ENCODE results near the gene NBEA.

The NBEA gene

DNA sequence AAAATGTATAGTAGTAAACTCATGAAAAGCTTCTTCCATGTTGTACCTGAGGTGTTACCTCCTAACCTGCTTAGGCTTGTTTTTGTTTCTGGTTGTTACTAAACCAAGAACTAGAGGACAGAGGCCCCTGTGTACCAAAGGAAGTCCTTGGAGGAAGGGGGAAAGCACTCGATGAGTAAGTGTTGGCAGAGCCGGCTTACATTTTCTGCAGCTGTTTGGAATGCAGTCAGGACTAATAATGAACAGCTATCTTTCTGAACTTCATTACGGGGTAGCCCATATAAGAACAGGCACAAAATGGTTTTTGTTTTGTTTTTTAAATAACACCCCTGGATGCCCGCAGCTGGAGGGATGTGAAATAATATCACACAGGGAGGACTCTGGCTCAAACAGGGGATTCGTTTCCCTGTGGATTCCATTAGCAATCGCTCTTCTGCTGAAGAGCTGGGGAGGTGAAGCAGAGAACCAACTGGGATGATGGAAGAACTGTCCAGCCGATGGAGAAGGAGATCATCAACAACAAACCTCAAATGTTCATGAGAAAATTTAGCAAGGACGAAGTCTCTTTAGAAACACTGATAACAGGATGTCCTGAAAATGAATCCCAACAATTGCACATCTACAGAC, 748.6 kb downstream of the NBEA start:
- DNase-seq: no peak

DNA sequence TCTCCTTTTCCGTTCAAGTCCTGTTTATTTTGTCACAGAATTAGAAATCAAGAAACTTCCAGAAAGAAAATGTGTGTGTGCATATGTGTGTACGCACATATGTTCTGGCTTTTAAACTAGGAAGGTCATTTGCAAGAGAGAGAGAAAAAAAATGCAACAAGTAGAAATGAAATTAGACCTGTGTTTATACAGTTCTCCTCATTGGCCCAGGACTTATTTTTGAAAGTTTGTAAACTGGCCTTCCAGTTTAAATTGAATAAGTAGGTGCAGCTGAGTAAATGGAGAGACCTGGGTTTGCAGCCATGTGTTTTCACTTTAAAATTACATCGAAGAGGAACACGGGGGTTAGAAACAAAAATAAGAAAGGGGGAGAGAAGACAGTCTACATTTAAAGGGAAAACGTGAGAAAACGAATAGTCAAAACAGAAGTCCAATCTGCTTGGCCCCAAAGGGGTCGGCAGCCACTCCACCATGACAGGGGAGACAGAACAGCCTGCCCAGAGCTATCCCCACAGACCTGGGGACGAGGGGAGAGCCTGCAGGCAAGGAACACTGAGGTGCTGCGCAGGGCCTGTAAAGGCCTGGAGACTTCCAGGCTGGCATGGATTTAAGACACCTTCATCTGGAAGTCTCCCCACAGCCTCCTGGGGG, 751.2 kb downstream of the NBEA start:
- no peak for DNase-seq

DNA sequence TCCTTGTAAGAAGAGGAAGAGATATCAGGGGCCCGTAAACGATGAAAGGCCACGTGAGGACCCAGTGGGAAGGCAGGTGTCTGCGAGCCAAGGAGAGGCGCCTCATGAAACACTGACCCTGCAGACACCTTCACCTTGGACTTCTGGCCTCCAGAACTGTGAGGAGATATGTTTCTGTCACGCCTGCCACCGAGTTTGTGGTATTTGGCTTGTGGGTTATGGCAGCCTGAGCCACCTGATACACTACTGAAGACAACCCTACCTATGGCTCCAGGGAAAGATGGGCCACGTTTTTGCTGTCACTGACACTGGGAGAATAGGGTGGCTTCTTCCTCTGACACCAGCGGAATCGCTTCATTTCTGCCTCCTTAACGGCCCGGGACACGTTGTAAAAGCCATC, 752.0 kb downstream of the NBEA start:
- DNase-seq: no peak

DNA sequence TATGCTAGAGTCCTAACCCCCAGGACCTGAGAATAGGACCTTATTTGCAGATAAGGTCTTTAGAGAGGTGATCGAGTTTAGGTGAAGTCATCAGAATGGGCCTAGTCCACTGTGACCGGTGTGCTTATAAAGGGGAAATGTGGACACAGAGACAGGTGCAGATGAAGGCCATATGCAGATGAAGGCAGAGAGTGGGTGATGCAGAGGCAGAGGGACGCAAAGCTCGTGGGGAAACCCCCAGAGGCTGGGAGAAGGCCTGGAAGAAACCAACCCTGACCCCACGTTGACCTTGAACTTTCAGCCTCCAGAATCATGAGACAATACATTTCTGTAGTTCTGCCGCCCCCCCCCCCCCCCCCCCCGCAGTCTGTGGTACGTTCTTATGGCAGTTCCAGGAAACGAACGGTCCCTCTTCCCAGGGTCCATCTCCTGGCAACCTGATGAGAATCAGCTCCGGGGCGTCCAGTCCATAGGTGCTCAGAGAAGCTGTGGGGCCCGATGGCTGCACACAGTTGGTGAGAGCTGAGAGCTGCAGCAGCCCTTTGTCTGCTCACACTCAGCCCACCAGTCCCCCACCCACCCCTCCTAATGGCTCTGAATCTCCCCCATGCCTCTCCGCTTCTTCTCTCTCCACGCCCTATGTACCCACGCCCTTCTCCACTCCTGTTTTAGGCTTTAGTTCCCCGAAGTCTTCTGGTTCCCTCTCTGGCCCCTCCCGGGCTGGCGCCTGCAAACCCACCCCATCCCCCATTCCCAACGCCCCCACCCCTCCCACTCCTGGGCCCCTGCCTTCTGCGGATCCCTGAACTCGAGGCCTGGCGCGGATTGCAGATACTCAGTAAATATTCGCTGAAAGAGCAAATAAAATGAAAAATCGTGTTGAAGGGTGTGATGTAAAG, 752.7 kb downstream of the NBEA start:
- no peak for DNase-seq

DNA sequence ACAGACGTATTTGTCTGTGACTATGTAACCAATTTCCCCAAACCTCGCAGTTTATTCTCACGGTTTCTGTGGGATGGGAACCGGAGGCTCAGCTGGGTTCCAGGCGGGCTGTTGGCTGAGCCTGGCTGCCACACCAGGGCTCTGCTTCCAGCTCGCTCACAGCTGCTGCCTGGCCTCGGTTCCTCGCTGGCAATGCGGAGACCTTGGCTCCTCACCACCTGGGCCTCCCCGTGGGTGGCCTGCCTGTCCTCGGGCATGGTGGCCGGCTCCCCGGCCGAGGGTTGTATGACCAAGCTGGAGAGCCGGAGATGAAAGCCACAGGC, 753.3 kb downstream of the NBEA start:
- DNase-seq: no peak

DNA sequence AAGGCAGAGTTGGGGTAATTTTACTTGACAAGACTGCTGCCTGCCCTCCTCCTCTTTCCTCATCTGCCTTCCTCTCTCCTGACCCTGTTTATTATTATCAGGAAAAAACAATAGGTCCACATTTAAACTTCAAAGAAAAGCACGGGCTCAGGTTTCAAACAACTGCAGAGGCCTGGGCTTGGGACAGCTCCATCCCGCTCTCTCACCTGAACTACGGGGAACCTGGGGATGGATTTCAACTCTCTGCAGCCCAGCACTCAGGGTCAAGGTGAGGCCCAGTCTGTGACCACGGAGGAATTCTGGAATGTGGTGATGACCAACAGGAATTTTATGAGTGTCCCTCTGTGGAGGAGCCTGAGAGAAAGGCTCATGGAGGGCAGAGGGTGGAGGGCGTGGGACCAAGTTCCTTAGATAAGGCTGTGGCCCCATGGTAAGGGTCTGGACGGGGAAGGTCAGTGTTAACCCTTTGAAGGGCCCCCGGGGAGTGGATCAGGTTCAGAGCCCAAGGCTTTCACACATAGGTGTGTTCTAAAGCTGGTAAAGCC, 755.2 kb downstream of the NBEA start:
- no peak for DNase-seq

DNA sequence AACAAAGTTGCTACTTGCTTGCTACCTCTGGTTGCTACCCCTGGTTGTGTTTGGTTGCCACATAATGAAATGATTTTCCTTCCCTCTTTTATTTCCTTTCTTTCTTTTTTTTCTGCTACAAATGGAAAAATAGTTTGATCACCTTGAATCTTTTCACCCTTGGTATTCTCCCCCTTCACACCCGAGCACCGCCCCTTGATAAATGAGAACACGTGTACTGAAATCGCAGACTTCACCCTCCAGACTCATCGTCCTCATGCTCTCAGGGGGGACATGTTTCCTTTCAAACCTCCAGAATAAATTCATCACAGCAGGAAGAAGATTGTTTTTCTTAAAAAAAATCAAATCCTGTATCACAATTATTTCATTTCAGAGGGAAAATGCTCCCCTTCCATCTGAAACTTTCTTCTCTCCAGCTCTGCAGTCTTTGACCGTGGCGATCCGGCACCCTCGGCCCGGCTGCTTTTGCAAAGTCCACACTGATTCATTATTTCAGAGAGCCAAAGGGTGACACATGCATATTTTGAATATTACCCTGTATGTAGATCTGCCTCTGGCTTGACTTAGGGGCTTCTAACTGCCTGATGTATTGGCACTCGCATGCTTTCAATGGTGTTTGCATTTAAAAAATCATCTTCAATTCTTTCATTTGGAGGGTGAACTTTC, 757.0 kb downstream of the NBEA start:
- DNase-seq: no peak

DNA sequence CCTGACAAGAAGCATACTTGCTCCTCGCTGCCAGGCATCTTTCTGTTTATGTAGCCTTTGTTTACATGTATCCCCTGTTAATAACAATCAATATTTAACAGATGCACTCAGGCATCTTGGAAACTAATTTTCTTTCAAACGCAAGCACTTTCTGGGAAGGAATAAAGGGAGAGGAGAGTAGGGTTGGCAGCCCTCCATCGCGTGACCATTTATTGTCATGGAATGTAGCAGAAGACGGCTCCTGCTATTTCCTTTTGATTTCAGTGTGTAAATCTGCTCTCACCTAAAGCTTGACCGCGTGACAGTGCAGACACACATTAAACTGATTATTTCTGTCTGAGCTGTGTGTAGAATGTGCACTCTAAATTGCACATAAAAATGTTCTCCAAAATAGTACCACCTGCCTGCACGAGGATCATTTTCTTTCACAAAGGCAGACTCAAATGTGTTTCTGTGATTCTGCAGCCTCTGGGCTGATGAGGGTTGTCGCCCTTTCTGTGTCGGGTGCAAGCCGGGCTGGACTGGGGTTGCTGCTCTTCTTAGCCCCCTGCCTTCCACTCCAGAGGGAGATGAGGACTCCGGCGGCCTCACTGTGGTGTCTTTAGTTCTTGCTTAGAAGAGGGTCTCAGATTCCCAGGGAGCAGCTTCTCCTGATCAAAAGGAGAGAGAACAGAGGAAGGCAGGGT, 757.9 kb downstream of the NBEA start:
- DNase-seq: no peak

DNA sequence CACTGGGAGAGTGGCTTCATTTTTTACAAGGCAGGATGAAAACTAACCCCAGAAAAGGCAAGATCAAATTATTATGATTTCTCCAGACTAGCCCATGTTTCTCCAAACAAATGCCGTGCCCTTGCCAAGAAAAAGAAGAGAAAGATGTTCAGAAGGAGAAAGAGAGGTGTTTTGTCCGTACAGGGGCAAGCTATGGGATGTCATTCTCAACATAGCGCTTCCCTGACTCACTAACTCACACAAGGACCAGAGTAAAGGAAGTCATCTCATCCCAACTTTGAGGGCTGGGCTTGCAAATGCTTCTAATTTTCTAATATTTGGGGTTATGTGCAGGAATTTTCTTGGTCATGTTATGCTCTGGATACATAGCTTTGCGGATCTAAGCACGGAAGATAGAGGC, 758.6 kb downstream of the NBEA start:
- no peak for DNase-seq

DNA sequence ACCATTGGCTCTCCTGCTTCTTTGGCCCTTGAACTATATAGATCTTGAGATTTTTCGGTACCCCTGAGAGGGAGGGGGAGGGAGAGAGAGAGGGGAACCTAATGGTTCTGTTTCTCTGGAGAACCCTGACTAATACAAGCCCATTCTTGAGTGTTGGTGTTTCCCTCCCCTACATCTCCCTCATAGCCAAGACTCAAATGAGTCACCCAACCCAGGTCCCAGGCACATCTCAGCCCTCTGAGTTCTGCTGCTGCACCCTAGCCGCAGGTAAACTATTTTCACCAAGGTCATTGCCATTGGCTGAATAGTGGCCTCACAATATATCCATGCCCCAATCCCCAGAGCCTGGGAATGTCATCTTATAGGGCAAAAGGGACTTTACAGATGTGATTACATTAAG, 760.2 kb downstream of the NBEA start:
- no peak for DNase-seq

DNA sequence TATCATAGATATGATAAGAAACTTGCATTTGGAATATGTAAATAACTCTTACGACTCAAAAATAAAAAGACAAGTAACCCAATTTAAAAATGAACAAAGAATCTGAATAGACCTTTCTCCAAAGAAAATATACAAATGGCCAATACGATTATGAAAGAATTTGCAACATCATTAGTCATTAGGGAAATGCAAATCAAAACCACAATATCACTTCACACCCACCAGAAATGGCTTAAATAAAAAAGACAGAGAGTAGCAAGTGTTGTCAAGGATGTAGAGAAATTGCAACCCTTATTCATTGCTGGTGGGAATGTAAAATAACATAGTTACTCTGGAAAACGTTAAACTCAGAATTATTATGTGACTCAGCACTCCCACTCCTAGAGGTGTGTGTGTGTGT, 761.0 kb downstream of the NBEA start:
- no peak for DNase-seq

DNA sequence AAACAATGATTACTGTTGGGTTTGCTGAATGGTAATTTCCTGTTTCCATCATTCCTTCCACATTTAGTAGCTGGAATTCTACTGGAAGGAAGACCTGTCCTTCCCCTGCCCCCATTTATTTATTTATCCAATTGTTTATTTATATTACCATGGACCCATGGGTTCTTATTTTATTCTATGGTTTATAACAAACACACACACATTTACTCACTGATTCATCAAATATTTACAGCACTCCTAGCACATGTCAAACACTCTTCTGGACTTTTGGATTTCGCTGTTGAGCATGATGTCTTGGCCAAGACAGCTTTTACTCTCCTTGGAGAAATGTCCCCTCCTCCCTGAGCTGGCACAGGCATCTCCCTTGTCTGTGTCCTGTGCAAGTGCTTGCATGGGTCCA, 762.3 kb downstream of the NBEA start:
- no peak for DNase-seq

DNA sequence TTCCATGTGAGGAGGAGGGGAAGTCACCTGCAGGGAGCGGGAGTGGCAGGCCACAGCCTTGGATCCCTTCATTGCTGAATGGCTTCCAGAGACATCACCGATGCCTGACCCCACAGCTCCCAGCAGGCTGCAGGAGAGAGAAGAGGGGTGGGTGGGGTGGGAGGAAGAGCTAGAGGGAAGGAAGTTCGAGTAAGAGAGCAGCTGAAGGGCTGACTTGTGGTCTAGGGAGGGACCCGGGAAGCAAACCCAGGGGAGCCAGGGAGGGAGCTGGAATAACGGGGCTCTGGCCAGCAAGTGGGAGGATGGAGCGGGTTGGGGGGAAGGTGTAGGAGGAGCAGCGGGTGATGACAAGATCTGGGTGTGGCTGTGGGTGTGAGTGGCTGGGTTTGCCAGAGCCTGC, 764.2 kb downstream of the NBEA start:
- DNase-seq: no peak

DNA sequence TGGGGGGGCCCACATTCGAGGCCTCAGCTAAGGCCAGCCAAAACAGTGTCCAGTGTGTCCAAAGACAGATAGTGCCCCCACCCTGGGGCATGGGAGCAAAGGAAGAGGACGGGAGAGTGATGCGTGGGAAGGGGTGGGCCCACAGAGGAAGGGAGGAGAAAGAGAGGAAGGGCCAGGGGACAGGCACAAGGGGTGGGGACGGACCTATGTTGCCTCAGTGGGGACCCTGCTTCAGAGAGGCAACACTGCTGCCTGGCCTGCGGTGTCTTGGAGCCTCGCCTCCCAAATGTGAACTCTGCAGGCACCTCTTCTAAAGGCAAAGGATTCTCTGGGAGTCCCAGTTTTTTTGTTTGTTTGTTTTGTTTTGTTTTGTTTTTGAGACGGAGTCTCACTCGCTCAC, 764.7 kb downstream of the NBEA start:
- DNase-seq: no peak

DNA sequence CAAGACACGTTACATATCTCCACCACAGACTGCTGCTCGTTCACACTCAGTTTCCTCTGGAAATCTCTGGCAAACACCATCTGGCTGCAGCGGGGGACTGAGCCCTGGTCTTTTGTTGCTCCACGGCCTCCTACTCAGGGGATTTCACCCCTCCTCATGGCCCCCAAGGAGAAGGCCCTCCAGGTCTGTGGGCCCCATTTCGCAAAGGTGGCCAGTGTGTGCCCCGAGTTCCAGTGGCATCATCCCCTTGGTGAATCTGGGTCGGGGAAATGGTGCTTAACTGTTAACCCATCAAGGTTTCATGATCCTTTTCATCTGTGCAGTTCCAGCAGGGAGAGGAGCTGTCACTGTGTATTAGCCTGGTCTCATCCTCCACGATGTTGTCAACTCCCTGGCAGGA, 769.8 kb downstream of the NBEA start:
- no peak for DNase-seq

DNA sequence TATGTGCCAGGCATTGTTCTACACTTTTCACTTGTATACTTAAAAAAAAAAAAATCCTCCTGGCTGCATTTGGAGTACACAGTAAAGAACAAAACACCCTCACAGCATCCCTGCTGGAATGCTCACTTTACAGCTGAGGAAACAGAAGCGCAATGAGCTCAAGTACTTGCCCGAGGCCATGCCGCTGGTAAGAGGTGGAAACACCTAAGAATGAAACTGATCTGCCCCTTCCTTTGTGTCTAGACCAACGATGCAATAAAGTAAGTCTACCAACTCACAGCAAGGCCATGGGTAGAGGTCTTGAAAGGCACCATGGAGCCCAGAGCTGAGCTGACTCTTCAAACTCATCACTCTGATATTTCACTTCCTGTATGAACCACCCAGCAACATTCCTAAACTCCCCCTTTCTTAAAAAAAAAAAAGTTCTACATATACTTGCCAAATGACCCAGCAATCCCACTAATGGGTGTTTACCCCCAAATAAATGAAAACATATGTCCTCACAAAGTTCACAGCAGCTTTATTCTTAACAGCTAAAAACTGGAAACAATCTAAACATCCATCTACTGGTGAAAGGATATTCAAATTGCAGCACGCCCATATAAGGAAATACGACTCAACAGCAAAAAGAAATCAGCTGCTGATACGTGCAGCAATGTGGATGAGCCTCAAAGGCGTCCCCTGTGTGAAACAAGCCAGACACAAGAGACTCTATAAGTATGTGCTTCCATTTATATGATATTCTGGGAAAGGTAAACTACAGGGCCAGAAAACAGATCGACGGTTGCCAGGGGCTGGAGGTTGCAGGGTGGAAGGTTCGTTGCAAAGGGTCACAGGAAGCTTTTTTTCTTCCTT, 771.1 kb downstream of the NBEA start:
- DNase-seq: no peak

DNA sequence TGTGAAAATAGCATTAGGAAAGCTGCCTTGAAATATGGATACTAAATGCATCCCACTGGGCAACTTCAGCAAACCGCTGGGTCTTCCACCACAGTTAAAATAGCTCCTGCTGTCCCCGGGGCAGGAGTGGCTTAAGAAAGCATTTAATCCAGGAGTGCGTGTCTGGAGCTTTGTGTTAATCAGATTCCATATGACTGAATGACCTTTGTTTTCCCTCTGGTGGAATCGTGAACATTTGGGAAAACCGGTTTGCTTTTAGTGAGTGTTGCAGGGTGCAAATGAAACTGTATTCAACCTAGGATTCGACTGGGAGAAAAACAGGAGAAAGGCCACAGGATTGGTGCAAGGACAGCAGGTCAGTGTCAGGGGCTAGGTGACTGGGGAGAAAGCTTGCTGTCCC, 772.1 kb downstream of the NBEA start:
- no peak for DNase-seq

DNA sequence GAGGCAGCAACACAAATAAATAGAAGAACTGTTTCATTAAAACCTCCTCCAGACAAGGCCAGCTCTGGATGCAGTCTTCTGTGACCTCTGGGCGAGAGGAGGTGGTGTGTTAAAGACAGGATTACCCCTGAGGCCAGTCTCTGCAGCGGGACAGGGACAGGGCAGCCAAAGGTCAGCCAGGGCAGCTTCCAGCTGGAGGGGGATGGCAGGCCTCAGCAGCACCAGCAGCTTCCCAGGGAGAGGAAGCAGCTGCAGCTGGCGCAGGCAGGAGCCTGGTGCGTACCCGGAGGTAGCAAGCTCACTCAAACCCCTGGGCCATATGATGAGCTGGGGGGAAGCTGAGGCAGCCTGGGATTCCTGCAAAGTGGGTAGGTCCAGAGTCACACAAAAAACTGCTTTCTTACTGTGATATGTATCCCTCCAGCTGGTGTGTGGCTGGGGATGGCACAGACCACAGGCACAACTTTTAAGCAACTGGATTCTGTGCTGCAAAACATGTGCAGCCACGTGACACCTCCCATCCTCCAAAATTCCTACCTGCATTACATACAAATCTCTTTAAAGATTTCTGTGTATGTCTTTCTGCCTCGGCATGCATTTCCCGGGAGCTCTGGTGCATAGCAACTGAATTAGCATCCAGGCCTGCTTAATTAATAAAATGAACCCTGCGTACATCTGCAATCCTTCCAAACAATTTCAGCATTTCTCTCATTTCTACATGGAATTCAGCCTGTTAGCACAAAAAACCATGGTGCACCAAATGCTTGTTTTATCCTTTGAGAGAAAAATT, 772.7 kb downstream of the NBEA start:
- DNase-seq: no peak

DNA sequence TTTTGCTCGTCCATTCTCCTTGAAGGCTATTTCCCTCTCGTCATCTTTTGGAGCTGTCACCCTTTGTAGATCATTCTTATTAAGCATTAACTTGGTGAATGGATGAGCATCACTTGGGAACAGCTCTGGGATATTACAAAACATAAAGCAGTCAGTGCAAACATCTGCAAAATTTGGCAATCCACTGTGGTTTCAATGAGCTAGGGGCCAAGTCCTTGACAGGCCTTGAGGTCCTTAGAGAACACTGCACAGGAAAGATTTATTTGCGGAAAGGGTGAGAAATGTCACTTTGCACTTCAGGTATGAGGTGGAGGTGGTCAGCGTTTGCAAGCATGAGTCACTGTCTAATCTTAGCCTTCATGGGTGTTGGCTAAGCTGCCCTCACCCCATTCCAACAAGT, 774.1 kb downstream of the NBEA start:
- no peak for DNase-seq

DNA sequence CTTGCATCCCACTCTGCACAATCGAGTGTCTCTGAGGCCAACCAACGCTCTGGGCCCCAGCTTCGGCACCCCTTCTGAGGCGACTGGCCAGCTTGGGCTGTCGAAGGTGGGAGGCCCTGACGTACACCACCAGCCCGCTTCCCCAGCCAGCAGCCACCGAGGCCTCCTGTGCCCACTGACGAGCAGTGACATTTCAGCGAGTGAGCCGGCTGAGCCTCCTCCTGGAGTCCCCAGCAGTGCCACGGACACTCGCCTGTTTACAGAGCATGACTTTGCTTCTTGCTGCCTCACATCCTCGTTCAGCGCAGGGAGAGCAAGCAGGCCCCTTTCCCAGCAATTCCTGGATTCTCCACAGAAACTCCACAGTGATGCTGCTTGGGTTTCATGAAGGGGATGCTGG, 774.7 kb downstream of the NBEA start:
- no peak for DNase-seq

DNA sequence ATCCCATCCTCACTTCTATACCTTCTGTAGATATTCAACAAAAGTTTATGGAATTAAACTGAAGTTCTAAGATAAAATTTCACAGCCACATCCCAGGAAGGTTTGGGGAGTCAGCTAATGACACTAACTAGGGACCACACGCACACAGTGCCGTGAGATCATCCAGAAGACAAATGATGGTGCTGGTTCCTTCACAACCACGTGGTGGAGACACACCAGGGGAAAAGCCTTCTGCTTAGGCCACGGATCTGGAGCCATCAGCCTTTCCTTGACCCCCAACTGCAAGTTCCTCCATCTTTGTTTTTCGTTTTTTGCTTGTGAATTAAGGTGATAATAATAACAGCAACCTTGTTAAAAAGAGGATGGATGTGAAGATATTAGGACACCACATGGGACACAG, 776.0 kb downstream of the NBEA start:
- no peak for DNase-seq
